ENCODE data around the gene CPVL.

Gene CPVL

GRCh38 chr7:29091715-29092114 lies 54.6 kb downstream of the CPVL start:
- DNase-seq = no peak

DNA sequence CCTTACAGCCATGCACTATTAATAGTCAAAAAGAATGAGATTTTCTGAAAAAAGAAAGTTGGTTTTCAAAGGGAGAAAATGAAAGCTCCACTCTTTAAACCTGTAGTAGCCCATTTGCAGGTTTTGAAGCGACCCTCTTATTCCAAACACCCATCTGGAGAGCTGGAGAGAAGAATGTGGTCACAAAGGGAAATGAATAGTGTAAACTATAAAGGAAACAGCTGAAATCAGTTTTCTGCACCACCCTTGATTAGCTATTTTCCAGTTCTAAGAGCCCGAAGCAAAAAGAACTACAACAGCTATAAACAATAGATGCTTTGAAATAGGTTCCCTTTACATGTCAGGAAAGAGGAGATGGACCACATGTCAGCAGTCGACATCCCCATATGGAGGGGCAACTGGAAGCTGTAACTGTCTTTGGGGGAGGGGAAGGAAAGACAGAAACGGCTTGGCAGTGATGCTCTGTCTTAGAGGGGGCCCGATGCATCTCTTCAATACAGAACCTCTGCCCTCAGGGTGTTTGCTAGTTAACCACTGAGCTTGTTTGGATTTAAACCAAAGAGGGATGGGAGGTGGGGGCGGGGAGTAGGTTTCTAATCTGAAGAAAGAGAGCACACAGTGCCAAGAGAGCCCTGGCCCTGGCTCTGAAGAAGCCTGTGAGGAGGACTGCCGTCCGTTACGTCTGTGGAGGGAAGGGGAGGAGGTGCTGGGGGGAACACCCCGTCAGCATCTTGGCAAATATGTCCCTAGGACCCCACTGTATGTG lies 55.3 kb downstream of the CPVL start:
- DNase-seq = peak in 9 of 51 donors; percentile 2 to 36 (median 8)

DNA sequence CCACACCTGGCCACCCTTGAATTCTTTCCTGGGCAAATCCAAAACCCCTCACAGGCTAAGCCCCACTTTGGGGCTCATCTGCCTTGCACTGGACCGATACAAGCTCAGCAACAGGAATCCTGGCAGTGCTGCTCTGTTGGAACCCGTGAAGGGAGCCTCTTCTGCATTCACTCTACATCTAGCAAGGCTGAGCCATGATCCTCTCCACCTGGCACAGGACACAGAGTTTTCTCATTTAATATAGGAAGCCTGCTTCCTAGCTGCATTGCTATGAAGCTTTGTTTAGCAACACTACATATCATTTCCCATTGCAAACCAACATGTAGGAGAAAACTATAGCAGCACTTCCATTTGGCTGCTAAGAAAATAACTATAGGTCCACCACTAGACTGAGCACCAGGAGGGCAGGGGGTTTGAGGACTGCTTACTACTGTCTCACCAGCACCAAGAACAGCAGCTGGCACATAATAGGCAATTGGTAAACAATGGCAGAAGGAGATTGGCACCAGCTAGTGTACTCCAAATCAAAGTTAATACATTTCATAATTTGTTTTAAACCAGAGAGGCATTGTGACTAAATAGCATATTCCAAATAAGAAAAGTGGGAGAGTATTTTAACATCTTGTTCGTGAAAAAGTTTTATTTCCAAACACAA lies 56.1 kb downstream of the CPVL start:
- no peak for DNase-seq

DNA sequence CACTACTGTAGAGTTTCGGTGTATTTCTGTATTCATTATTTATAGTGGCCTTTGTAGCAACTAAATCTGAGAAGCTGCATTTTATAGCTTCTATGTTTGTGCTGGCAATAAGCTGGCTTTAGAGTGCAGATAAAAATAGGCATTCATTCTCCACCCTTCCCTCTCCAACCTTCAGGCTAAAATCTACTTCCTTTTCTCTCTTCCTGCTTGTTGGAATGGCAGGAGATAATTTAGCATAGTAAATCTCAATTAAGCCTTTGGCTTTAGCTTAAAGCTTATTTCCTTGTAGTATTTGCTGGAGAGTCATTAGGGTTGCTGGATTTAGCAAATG lies 58.5 kb downstream of the CPVL start:
- DNase-seq = no peak

GRCh38 chr7:29086545-29086944 lies 59.8 kb downstream of the CPVL start:
- DNase-seq = no peak

GRCh38 chr7:29084832-29085231 lies 61.5 kb downstream of the CPVL start:
- no peak for DNase-seq

DNA sequence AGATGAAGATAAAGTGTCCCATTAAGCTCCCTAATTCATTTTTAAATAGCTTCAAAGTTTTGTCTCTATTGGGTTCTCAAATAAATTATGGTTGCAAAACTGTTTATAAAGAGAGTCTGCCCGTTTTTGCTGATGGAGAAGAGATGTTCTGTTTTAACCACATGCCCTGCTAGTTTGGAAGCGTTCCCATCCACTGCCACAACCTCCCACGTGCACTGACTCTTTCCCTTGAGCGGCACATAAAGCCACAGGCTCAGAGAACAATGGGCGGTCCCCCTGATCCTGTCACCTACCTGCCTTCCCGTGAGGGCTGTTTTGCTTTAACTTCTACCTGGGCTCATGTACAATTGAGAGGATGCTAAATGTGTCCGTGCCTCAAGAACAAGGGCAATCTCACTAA lies 65.5 kb downstream of the CPVL start:
- no peak for DNase-seq

- DNase-seq = peak in 1 of 51 donors; percentile 5
Measured at GRCh38 chr7:29078311-29079260, 67.8 kb downstream of the CPVL start.

DNA sequence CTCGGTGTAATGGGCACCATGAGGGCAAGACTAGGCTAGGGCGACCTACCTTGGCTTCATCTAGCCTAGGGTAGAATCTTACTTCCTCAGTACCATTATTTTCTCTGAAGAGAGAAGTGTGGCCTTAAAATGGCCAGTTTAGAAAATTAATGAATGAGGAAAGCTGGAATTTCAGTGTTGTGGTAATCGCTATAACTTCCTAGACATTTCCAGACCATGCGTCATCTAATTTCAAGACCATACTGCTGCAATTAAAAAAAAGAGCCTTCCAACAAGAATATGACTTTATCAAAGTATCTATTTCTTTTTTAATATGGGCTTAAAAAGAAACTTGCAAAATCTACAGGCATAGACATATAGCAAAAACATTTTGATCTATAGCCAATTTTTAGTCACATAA lies 68.5 kb downstream of the CPVL start:
- DNase-seq = no peak

- DNase-seq = no peak
Measured at GRCh38 chr7:29077176-29077575, 69.2 kb downstream of the CPVL start.

DNA sequence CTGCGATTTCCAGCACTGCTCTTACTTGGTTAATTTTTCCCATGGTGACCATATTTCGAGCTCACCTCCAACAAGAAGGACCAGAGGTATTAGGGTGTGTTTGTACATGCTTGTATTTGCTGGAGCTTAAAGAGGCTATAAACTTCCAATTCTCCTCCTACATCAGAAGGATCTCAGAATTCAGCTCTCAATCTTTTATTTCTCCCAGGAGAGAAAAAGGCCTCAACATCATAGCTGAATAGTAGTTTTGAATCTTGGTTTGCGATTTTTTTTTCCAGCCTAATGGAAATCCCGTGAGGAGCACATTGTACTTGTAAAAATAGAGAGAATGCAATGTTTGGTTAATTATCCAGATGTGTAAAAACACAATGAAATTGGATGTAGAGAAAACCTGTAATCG lies 69.7 kb downstream of the CPVL start:
- no peak for DNase-seq

- DNase-seq = no peak
Measured at GRCh38 chr7:29075606-29076005, 70.7 kb downstream of the CPVL start.

DNA sequence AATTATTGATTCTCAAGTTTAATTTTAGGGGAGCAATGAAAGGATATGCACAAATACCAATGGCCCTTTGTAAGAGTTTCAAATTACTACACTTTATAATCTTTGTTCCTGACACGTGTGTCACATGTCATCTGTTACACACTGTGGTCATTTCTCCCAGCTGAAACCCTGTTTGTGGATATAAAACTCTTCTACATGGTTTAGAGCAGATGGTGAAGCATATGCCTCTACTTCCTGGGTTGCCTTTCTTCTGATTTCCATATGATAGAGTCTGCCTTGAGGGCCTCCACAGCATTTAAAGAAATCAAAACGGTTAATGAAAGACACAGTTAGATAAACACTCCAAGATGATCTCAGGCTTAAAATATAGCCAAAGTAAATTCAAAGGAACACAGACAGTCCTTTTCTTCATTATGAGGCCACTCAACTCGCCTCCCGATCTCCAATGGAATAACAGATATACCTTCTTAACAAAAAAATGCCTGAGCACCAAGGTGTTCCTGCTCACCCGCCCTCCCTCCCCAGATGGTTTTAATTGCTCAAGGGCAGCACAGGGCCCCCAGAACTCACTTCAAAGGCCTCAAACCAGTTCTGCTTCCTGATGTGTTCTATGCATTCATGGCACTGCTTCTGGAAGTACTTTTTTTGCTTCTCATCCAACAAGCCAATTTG lies 75.0 kb downstream of the CPVL start:
- no peak for DNase-seq

DNA sequence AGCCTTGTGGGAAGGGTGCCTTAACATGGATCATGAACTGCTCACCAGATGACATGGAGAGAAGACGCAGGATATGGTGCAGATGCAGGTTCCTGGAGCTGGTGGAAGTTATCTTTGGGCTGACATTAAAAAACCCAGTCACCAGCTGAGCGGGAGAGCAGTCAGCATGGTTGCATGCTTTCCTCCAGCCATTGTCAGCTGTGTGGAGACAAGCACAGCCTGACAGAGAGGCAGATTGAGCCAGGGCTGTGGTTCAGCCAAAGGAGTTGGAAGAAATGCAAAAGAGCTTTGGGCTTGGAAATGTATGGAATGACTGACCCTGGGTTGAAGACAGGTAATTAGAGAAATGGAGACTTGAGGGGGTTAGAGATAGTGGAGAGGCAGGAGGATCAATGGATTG lies 79.7 kb downstream of the CPVL start:
- no peak for DNase-seq

GRCh38 chr7:29065181-29065857 lies 81.0 kb downstream of the CPVL start:
- DNase-seq = no peak

DNA sequence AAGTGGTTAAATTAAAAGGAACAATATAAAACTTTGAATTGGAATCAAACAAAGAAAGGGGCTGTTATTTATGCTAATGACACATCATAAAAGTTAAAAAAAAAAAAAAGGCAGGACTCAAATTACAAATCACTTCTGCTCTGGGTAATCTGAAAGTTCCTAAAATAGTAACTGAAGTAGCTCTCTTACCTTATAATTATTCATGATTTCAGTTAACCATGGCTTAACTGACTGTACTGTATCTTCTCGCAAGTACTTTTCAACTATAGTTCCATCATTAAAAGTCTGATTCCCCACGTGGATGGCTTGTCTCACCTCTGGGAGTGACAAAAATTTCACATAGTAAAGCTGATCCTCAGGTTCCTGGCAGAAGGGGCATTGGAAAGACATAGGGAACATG lies 82.5 kb downstream of the CPVL start:
- DNase-seq = no peak

DNA sequence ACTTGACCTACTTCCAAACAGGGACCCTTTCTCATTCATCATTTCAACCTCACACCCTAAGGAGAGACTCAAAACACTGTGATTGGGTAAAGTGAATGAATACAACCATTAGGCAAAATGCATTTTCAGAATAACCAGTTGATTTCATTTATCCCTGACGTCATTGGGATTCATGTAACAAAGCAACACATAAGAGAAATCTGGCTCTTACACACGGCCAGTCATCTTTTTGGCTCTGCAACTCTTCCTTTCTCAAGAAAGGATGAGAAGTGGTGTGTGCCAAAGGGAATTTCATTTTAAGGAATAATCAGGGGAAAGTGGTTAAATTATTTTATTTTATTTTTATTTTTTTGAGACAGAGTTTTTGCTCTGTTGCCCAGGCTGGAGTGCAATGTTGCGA lies 83.1 kb downstream of the CPVL start:
- DNase-seq = no peak

DNA sequence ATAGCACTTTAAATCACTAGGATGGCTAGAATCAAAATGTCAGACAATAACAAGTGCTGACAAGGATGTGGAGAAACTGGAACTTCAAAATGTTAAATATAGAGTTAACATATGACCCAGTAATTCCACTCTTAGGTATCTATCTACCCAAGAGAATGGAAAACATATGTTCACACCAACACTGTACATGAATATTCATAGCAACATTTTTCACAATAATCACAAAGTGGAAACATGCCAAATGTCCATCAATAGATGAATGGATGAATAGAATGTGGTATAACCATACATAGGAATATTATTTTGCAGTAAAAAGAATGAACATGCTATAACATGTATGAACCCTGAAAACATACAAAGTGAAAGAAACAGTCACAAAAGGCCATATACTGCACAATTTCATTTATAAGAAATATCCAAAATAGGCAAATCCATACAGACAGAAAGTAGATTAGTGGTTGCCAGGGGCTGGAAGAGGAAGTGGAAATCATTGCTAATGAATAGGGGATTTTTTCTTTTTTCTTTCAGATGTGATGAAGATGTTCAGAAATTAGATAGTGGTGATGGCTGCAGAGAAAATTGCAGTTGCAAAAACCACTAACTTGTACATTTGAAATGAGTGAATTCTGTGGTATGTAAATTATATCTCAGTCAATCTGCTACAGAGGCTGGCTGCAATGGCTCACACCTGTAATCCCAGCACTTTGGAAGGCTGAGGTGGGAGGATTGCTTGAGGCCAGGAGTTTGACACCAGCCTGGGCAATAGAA lies 93.0 kb downstream of the CPVL start:
- no peak for DNase-seq

GRCh38 chr7:29046978-29047377 lies 99.4 kb downstream of the CPVL start:
- no peak for DNase-seq
